Stimulated activated CD4-positive, alpha-beta T cell treated with anti-CD3 and anti-CD28 coated beads, Interleukin-1b, Interleukin-23, amount 100 ng/mL, for 4 hours (primary cell): ENCODE measurements around the gene SMPD1.

Experiments
- DNase-seq, 2 donors: peaks; one replicate each; pipeline ENCODE4 v3.0.0-alpha.2; 2020; ENCODE audit warnings: low read depth in 2 of 2

Gene SMPD1

DNA sequence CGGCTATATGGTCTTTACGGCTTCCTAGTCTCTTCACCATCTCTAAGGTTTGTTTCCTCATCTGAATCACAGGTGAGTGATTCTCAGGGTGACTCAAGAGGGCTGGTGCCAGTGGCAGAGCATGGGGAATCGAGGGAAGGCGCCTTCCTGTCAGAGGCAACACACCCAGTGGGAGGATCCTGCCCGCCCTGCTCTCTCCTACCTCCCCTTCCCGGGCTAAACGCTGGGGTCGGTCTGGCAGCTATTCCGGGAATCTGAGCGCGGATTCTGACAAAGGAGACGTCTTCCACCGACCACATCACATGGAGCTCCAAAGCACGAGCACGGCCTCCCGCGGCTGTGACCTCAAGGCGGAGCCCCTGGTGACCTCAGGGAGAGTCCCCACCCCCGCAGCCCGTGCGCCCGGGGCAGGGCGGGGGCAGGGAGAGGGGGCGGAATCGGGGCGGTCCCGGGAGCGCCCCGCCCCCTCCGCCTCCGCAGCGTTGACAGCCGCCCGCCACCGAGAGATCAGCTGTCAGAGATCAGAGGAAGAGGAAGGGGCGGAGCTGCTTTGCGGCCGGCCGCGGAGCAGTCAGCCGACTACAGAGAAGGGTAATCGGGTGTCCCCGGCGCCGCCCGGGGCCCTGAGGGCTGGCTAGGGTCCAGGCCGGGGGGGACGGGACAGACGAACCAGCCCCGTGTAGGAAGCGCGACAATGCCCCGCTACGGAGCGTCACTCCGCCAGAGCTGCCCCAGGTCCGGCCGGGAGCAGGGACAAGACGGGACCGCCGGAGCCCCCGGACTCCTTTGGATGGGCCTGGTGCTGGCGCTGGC lies at the start of gene SMPD1:
Gene SMPD1, plus strand, starts transcription at position 570 of the 813 bp plus-strand sequence. Its CDS starts 125 bp downstream, at position 695.
- DNase-seq = peak; percentile 92 to 95

DNA sequence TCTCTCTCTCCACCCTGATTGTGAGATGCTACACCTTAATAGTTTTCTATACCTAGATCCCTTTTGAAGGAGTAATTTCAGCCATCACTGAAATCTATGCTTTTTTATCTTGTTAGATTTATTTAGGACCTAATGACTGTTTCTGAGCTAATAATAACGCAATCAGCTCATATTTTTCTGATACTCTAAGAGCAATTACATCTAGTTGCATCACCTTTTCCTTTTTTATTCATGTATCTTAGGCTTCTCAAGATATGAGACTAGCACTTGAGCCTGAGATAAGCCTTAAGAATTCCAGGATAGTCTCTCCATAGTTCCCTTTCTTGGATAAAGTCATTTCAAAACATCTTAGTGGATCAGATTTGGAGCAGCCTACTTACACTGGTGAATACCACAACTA lies 44.9 kb upstream of the SMPD1 start:
- DNase-seq = no peak

DNA sequence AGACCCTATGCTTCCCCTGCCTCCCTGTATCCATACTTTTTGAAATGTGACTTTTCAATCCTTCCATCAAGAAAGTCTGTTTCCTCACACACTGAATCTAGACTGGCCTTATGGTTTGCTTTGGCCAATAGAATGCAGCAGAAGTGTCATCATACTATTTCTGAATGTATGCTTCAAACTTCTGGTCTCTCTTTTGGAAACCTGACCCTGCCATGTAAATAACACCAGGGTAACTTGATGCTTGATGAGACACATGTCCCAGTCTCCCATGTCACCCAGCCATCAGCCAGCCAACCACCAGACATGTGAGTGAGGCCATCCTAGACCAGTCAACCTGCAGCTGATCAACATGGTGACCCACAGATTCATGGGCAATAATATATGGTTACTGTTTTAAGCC lies 40.2 kb upstream of the SMPD1 start:
- no peak for DNase-seq

DNA sequence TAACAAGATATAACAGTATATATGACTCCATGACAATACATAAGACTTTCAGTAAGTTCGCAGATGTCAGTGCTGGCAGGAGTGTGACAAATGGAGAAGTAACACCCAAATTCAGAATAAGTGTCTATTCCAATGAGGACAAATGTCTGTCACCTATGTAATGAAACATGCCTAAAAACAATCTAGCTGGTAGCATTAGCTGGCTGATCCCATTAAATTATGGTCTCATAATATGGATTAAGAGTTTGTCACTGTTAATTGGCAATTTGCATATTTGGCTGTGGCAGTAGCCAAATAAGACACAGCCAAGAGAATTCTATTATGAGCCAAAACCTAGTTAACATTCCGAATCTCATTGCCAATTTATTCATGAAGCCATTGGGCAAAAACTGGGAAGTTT lies 39.8 kb upstream of the SMPD1 start:
- DNase-seq = no peak

DNA sequence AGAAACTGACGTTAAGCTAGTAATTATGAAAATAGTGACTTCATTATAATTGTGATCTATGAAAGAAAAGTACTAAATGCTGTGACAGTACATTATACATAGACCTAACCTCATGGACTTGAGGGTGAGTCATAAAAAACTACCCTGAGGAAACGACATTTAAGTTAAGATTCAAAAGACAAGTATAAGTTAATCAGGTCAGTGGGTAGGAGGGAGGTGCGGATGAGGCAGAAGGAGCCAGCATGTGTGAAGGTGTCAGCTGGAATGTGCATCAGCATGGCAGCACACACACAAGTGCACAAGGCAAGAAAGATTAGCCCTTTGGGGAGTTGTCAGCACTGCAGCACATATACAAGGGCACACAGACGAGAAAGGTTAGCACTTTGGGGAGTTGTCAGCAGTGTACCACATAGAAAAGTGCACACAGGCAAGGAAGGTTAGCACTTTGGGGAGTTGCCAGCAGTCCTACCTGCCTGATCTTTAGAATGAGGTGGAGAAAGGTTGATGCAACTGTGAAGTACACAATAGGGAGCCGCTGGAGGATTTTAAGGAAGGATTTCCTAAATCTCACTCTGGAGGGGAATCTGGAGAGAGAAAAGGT lies 38.4 kb upstream of the SMPD1 start:
- DNase-seq = no peak

DNA sequence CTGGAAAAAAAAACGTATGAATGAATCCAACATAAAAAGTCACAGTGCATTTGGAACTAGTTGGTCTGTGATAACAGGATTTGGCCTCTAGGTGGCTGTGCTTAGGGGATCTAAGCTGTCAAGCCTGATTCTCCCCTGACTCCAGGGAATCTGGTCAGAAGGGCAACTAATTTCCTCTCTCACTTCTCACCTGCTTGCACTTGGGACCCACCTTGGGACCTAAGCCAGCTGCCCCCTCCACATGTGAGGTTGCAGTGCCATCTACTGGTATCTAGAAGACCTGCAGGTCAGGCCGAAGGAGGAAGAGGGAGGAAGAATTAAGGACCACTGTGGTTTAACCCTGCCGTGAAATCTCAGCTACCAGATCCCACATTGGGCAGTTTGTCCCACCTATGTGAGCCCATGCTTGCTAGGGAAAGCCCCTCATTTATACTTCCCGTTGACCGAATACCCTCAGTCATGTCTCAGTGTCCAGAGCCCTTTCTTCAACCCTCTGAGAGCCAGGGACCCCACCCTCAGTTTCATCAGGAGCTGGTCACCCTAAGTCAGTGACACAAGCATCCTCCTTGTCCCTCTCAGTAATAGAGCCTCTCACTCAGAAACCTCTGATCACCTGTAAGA lies 36.8 kb upstream of the SMPD1 start:
- DNase-seq = peak; percentile 30 to 46

DNA sequence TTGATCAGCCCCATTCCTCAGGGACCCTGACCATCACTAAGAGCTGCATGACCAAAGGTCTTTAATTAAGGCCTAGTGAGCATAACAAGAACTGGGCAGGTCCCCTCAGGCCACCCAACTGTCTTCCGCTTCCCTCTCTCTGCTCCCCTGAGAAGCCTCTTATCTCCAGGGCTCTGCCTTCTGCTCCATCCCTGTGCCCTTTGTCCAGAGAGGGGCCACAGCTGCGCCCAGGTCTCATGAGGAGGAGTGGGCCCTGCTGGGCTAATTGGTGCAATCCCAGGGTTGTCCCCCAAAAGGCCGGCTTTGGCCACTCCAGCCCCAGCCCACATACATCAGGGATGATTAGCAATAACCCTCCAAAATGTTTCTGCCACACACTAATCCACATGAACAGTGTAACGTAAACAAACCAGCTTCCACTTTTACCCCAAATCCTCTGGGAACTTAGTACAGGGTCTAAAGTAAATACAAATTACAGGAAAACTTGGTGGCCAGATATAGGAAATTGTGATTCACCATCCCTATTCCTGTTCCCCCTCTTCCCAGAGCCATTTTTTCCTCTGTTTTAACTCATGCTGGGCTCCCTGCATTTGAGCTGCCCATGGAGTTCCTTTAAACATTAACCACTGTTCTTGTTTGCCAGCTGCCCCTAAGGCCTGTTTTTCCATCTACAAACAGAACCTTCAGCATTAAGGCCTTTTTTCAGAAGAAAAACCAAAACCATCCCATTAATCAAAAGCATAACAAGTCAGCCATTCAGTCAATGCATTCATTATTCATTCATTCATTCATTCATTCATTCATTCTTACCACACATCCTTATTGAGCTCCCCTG lies 35.4 kb upstream of the SMPD1 start:
- no peak for DNase-seq

DNA sequence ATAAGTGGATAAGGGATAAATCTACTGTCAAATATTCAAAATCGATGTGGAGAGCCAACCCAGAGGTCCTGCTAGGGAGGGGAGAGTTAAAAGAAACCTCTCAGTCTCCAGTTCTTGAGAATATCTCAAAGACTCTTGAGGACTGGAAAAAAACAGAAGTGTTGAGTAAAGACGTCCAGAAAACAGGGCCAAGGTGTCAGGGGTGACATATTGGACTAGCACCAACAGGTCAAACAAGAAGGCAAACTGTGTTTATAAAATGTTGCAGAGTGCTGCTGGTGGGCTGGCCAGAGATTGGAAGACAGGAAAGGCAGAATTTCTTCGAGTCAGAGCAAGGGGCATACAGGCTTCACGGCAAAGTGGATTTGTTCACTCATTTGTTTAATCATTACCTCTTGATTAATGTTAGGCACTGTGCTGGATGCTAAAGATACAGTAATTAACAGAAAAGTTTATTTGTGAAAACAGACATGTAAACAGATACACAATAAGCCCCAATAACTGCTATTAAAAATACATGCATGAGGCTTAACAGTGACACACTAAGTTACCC lies 33.7 kb upstream of the SMPD1 start:
- DNase-seq = no peak

DNA sequence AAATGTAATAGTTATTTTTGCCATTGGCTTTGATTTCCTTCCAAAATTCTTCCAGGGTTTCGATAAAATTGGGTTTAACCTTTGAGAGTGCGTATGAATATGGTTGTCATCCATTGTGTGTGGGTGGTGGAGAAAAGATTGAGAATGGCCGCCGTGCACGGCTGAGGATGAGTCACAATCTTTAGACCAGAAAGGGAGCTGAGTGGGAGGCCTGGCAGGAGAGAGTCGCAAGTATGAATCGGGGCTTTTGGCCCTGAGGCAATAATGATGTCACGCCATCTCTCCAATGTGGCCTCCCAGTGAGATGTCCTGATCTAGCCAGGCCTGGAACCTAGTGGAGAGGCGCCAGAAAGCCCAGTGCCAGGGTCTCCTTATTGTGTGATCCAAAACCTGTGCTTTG lies 33.1 kb upstream of the SMPD1 start:
- no peak for DNase-seq

DNA sequence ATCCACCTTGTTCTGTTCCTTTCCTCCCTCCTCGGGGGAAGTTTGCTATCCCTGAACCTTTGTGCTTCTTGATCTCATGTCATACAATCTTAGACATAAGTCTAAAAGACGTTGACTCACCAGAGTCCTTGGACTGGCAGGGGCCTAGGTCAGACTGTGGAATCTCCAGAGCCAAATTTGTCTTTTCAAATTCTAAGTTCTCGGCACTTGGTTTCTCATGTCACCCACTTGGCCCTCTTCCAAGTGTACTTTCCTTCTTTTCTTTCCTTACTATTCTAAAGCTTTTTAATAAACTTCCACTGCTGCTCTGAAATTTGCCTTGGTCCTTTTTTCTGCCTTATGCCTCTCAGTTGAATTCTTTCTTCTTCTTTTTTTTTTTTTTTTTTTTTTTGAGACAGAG lies 30.1 kb upstream of the SMPD1 start:
- DNase-seq = no peak

DNA sequence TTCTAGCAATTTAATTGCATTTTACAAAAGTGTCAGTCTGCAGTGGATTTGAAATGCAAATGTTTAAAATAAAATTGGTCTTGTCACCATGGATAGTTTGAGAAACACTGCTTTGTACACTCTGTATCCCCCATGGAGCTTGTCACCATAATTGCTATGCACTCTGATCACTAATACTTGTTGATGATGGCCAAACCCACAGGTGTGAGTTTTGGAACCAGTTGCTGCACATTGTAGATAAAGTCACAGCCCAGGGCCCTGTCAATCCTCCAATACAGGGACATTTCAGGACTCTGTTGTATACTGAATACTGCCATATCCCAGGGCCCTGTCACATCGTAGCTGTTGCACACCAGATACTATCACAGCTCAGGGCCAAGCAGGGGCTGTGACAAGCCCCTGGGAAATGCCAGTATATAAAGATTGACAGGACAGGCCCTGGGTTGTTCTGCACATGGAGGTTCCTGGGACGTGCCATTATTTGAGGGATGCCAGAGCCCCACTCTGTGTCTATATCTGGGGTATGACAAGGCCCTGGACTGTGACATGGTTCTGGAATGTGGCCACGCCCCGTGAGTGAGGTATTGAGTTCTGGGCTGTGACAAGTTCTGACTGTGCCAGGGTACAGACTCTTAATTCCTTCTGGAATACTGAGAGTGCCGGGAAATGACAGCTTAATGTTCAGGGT lies 27.9 kb upstream of the SMPD1 start:
- DNase-seq = no peak

DNA sequence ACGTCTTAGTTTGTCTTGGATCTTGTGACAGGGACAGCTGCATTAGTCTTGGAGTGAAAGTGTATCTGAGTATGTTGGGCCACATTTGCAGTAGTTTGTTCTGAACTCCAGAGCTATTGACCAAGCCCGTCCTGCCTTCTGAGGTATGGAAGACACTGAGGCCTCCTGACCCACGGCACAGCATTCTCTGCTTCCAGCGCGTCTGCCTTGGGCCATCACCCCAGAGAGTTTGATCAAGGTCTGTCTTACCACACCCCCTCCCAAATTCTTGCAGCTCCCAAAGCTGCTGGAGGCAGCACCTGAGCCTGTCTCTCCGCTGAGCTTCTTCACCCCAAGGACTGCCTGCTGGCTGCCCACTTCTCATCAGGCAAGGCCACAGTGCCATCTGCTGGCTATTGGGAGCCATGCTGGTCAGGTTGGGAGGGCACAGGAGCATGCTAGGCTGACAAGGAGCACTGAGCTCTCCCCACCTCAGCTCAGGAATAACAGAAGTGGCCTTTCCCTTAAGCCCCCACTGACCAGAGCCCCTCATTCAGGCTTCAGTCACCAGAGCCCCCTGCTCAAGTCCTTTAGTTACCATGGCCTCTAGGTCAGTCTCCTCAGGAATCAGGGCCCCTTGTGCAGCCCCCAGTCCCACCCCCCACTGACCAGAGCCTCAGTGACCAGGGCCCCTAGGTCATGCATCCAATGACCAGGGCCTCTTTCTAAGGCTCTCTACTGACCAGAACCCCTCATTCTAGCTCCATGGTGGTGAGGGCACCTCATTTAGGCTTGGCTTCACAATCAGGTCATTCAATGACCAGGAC lies 27.2 kb upstream of the SMPD1 start:
- DNase-seq = peak; percentile 52 to 57

DNA sequence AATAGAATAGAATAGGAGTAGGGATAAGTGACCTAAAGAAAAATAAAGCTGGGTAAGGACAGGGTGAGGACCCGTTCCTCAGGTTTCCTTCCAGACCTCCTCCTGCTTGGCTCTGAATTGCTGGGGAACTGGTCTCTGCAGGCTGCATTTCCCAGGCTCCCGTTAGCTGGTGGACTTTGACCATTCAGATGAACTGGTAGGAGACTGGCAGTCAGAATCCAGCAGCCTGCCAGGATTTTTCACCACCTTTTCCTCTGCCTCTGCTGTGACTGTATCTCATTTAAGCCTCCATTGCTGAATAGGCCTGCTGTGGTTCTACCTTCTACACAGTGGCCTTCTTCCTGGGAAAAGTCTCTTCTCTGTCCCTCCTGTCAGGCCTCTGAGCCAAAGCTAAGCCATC lies 24.6 kb upstream of the SMPD1 start:
- DNase-seq = no peak

DNA sequence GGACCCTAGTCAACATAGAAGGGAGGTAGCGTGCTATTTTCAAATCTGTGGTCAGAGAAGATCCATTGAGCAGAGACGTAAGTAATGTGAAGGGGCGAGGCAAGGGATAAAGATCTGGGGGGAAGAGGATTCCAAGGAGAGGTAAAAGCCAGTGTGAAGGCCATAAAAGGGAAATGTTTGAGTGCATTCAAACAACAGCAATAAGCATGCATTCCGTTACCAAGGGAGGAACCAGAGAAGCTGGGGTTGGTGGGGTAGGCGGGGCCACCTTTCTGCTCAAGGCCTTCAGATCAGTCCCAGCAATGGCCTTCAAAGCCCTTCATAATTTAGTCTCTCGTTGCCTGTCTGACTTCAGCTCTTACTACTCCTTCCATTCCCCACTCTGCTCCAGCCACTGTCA lies 18.4 kb upstream of the SMPD1 start:
- no peak for DNase-seq

DNA sequence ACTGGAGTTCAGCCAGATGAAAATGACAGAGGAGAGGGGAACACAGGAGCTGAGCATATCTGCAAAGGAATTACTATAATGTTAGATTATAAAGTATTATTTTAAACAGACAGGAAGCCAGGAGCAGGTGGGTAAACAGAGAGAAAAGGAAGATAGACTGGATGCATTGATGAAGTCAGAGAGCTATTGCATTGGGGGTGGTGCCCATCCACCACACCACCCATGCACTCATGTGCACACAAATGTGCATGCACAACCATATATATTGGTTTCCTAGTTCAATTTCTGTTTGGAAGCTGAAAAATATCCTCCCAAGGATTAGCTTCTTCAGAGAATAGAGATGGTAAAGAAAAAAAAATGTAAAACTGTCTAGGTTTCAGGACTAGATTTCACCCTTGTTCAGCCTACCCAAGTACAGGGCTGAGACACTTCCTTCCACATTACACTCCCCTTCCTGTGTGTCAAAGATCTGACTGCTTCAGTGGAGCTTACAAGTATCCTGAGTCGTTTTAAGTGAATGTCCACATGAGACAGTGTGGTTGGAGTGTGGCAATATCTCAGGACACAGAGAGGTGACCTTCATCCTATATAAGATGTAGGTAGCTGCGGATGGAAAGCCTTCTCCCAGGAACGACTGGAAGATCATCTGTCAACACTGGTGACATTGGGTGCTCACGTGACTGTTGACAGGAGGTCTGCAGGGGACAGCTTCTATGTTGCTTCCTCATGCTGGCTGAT lies 12.2 kb upstream of the SMPD1 start:
- no peak for DNase-seq

DNA sequence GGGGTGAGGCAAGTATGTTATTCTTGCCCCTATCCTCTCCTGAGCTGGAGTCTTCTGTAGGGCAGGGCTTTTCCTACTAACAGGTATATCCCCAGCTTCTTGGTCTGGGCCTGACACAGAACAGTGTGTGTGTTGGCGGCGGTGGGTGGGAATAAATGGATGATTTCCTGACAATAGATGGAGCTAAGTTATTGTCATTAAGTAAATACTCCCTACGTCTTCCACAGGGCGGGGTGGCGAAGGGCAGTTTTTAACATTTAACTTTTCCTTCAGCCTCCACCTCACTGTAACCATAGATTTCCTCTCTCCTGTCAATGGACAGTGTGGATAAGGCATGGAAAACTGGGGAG lies 11.7 kb upstream of the SMPD1 start:
- no peak for DNase-seq

DNA sequence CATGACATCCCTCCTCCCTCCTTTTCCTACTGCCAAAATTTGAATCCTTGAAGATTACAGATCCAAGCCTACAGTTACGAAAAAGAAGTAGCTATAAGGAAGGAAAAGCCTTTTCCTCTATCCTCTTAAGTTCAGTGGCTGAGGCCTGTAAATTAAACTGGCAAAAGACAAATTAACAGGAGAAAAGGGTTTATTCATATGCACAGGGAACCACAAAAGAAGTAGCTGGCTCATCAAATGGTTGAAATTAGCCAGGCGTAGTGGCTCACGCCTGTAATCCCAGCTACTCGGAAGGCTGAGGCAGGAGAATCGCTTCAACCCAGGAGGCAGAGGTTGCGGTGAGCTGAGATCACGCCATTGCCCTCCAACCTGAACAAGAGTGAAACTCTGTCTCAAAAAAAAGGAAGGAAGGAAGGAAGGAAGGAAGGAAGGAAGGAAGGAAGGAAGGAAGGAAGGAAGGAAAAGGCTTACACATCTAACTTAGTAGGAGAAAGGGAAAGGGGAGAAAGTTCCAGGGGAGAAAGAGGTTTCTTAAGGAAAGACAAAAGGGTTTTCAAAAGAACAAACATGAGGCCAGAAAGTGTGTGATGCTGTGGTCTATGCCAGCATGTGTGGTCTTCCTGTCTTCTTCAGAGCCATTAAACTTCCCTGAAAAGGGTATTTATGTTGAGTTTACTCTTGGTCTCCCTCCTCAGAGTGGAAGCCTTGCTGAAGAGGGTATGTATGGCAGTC lies 5.1 kb upstream of the SMPD1 start:
- no peak for DNase-seq

DNA sequence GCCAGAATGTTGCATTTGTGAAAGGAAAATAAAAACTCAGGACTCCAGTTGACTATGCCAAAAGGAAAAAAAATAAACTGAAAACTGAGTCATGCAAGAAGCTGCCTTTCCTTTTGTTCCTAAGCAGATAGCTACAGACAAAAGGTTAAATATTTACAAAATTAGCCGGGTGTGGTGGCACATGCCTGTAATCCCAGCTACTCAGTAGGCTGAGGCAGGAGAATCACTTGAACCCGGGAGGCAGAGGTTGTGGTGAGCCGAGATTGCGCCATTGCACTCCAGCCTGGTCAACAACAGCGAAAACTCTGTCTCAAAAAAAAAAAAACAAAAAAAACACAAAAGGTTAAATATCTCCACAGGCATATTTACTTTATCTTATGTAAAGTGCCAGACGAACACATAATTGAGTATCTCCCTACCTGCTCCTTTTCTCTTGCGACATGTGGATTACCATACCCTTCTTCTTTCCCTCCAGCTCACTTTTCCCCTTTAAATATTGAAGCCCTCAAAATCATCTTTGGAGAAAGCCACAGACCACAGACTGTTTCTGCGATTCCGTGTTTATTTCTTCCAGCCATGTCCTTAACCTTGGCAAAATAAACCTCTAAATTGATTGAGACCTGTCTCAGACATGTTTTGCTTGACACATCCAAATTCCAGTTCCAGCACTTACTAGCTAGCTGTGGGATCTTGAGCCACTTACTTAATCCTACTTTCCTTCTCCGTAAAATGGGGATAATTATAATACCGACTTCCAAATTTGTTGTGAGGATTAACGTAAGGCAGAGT lies 2.3 kb upstream of the SMPD1 start:
- DNase-seq = no peak
